CD4-positive, alpha-beta T cell treated with Interleukin-4 for 4 hours (primary cell): ENCODE results near the gene SIL1.
"Not testable (repeated sequence)": the region's sequence is repeated elsewhere in the genome, so short reads cannot be mapped to it uniquely, and the experiment has no call there.

ENCODE experiments used
- DNase-seq: peaks from one replicate; pipeline ENCODE4 v3.0.0-alpha.2; 2020

SIL1 gene

DNA sequence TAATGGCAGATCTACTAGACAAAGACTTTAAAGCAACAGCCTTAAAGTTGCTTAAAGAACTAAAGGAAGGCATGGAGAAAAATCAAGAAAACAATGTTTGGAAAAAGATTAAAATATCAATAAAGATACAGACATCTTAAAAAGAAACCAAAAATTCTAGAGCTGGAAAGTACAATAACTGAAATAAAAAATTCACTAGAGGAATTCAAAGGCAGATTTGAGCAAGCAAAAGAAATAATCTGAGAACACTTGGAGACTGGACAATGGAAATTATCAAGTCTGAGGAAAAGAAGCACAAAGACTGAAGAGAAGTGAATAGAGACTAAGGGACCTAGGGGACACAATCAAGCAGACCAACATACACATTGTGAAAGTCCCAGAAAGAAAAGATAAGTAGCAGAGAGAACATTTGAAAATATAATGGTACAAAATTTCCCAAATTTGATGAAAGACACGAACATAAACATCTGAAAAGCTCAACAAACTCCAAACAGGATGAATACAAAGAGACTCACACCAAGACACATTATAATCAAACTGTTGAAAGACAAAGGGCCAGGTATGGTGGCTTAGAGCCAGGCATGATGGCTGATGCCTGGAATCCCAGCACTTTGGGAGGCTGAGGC, 26.3 kb downstream of the SIL1 start:
- no peak for DNase-seq

DNA sequence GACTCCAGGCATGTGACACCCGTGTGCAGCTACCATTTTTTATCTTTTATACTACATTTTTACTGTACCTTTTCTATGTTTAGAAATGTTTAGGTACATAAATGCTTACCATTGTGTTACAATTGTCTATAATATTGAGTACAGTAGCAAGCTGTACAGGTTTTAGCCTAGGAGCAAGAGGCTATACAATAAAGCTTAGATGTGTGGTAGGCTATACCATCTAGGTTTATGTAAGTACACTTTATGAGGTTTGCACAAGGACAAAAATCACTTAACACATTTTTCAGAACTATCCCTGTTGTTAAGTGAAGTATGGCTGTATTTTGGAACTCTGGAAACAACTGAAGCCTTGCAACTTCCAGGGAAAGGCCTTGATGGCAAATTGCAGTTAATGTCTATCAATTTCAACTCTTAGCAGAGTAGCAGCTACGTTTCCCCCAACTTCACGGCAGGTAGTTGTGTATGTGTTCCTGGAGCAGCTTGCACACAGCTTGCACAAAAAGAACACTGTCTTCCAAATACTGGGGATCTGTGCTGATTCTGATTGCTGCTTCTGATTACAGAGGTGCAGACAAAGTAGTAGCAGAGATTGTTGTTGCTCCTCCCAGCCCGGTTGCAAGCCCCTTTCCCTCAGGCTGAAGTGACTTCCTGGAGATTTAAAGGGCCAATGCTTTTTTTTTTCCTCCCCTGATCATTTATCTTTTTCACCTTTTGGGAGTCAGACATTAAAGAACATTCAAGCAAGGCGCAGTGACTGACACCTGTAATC, 30.0 kb downstream of the SIL1 start:
- no peak for DNase-seq

DNA sequence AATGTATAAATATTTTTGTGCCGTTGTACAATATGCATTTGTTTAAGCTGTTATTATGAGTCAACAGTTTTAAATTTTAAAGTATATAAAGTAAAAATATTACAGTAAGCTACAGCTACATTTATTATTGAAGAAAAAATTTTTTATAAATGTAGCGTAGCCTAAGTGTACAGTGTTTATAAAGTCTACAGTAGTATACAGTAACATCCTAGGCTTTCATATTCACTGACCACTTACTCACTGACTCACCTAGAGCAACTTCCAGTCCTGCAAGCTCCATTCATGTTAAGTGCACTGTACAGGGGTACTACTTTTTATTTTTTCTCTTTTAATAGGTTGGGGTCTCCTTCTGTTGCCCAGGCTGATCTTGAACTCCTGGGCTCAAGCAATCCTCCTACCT, 30.6 kb downstream of the SIL1 start:
- no peak for DNase-seq

DNA sequence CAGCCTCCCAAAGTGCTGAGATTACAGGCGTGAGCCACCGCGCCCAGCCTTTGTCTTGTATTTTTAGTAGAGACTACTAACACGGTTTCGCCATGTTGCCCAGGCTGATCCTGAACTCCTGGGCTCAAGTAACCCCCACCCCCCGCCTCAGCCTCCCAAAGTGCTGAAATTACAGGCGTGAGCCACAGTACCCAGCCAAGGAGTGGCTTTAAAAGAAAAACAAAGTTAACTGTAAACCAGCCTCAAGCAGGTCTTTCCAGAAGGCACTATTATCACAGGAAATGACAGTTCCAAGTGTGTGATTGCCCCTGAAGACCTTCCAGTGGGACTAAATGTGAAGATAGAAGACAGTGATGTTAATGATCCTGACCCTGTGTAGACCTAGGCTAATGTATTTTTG, 31.1 kb downstream of the SIL1 start:
- DNase-seq, result no peak

DNA sequence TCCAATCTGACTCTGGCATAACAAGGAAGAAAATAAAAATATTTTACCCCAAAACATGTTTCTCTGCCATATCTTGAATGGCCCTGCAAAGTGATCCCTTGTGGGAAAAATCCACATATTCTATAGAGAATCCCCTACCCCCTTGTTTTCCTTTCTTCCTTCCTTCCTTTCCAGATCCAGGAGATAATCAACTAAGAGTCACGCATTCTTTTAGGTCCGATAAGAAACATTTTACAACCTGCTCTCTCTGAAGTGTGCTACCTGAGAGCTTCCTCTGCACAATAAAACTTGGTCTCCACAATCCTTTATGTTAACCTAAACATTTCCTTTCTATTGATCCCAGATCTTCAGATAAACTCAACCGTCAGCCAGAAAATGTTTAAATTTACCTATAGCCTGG, 33.3 kb downstream of the SIL1 start:
- not testable (repeated sequence) for DNase-seq

DNA sequence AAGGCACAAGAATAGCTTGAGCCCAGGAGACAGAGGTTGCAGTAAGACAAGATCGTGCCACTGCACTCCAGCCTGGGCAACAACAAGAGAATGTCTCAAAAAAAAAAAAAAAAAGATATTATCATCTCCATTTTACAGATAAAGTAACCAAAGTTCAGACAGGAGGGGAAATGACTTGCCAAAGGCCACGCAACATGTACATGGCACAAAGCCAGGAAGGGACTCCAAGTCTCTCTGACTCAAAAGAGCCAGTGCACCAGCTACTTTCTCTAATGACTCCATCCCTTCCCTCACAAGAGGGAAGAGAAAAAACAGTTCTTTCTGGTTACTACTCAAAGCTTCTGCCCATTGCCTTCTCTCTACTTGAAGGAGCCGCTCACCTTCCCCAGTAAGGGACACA, 34.1 kb downstream of the SIL1 start:
- no peak for DNase-seq

DNA sequence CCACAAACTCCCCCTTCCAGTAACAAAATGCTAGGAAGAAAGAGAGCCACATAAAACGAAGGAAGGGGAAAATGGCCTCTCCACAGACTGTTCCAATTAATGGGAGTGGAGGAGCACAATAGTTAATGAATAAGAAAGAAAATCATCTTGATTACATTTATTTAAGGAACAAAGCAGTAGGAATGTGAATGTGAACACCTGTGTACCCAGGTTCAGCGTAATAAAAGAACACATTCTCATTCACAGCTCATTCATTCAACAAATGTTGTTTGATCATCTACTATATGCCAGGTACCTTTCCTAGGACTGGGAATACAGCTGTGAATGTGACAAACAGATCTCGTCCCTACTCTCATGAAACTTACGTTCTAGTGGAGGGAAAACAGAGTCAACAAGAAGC, 35.7 kb downstream of the SIL1 start:
- no peak for DNase-seq

DNA sequence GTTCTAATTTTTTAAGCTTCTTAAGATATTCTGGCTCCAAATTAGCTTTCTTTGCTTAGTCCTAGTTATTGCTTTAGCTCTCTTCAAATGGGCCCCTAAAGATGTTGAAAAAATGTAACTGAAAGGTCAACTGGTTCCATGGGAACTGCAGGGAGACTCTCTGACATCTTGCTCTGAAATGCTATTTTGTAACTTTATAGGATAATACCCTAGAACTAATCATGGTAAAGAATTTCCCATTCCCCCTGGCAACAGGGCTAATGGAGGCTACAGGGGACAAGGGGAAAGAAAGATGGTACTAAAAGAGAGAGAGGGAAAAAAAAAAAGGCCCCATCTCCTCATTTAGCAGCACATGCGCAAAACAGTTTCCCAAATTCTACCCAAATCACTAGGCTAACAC, 39.4 kb downstream of the SIL1 start:
- no peak for DNase-seq

DNA sequence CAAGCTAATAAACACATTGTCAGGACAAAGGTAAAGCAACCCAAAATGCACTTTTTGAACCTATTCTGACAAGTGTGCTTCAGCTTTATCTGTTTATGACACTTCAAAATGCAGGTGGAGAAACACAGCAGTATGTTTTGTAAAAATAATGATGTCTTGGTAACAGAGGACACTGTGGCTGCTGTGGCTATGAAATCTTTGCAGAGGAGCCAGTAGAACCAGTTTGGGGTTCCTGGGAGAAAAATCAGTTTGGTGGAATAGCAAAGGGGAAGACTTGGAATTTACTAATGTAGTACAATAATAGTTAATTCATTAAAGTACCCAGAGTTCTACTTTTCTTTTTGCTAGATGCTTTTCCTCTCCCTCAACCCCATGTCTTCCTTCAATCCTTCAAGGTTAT, 40.6 kb downstream of the SIL1 start:
- DNase-seq, result no peak

DNA sequence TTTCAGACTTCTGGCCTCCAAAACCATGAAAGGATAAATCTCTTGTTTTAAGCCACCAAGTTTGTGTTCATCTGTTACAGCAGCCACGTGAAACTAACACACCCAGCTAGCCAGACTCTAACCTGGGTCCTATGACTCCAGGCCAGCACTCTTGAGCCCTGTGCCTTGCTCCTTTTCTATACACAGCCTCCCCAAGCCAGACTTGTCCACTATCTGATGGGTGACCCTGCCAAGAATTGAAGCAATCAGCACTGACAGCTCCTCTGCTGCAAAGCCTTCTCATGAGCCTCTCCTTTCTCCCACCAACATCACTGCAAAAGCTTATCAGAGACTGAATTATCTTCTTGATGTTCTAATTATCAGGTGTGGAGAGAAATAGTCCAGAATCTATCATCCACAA, 41.4 kb downstream of the SIL1 start:
- DNase-seq, result no peak

DNA sequence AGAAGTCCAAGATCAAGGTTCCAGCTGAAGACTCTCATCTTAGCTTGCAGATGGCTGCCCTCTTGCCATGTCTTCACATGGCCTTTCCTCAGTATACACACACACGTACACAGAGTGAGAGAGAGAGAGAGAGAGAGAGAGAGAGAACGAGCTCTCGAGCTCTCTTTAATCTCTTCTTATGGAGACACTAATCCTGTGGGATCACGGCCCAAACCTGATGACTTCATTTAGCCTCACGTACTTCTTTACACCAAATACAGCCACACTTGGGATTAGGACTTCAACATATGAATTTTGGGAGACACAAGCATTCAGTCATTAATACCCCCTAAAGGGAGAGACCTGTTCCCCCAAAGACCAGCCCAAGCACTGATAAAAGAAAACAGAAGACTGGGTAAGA, 42.8 kb downstream of the SIL1 start:
- no peak for DNase-seq

DNA sequence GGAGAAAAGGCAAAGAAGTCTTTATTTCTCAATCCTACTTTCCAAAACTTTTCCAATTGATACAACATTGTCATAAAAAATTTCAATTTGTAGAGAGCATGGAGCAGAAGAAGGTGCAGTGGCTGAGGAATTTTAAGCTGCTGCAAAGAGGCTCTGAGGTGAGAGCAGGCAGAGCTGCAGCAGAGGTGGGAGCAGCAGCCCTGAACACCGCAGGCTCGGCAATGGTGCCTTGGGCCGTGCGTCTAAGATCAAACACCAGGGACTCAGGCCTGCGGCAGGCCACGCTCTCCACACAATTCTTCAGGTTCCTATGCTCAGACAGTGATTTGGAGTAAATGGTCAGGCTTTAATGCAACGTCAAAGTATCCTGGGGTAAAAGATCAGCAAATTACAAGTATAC, 46.3 kb downstream of the SIL1 start:
- DNase-seq, result no peak

DNA sequence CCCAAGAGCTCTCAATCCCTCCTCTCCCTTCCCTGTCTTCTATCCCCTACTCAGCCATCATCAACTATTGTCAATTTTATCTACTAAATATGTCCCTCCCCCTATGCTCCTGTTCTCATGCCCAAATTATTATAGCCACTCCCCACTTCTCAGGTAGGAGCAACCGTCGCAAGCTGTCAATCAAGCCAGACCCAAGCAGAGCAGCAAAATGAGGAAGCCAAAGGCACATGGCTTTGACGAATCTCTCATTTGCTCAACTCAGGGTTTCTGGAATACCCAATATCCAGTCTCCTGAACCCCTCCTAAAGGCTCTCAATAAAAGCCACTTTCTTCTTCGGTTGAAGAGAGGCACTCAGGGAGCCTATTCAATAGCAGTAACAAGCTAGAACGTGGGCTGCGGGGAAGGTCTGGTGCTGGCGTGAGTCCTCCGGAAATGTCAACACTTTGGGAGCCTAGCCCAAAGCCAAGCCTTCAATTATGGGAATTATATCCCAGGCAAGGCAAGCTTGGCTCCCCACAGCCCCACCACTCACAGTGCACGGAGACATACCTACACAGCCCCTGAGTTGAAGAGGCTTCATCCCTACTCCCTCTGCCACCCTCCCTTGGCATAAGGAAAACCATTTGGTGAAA, 47.7 kb downstream of the SIL1 start:
- DNase-seq, result no peak

DNA sequence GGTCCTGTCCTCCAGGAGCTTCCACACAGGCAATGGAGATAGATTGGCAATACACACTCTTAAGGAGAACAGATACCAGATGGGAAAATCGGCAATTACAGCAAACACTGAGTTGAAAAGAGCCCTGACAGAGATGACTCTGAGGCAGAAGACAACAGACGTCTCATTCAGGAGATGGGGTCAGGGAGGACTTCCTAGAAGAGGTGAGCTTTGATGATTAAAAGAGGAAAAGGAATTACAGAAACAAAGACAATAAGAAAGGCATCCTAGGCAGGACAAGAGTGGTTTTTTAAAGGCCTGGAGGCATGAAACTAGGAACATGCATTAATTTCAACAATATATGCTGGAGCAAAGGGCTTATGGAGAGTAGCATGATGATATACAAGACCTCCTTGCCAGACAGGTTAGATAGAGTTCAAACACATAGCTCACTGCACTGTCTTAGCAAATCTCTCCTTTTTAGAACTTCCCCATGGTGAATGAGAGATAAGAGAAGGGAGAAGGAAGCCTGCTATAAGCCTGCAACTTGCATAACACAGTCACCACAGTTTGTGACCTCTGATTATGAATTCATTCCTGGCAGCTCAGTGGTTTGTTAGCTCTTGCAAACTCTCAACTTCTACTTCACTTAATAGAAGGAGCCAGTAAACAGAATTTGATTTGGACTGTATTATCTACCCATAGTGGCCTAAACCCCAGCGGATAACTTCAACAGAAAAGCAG, 48.5 kb downstream of the SIL1 start:
- no peak for DNase-seq

DNA sequence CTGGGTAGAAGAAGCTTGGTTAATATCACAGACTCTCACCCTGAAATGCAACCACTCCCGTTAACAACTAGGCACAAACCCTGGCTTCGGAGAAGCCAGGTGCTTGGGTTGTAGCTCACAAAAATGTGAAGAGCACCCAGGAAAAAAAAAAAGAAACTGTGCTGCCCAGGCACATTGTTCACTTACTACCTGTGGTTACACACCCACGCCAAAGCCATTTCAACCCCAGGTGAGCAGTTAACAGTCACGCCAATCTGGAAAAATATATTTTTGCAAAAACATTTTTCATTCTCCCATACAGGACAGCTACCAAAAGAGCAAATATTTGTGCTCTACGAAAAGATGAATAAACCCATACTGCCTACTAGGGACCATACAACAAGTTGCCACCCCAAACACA, 49.2 kb downstream of the SIL1 start:
- DNase-seq, result no peak

DNA sequence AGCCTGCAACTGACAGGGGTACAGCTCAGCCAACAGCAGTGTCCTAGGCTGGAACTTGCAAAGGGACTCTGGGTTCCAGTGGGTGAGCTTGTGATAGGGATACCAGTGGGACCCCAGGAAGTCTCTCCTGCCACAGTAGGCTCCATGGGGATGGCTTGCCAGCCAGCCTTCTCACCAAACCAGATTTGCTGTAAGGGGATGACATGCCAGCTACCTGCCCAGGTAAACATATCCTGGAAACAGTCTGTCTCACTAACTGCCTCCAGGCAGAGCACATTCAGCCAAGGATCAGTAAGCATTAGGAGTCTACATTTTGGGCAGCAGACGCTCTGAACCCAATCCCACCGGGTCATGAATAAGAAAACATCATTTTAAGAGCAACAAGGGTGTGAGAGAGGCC, 49.9 kb downstream of the SIL1 start:
- DNase-seq, result no peak

DNA sequence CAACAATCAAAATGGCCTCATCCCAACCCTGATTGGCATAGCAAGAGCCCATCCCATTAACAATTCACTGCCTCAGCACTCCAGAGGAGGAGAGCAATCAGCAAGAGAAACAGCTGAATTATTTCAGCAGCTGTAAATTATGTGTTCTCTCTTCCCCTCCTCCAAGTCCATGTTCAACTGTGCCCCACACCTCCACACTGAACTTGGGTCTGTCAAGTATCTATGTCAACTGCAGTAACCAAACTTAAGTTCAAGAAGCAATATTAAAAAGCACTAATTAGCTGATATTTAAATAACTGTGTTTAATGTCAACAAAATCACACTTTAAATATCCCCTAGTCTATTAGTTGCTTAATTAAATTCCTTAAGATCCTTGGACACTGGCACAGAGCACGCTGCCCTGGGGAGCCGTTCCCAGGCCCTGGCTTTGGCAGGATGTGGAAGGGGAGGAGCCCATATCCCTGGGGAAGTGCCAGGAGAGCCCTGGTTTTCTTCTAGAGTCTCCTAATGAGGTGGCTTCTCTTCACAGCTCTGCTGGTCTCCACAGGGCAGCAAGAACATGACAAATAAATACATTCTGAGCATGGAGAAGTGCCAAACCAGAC, 50.6 kb downstream of the SIL1 start:
- no peak for DNase-seq

DNA sequence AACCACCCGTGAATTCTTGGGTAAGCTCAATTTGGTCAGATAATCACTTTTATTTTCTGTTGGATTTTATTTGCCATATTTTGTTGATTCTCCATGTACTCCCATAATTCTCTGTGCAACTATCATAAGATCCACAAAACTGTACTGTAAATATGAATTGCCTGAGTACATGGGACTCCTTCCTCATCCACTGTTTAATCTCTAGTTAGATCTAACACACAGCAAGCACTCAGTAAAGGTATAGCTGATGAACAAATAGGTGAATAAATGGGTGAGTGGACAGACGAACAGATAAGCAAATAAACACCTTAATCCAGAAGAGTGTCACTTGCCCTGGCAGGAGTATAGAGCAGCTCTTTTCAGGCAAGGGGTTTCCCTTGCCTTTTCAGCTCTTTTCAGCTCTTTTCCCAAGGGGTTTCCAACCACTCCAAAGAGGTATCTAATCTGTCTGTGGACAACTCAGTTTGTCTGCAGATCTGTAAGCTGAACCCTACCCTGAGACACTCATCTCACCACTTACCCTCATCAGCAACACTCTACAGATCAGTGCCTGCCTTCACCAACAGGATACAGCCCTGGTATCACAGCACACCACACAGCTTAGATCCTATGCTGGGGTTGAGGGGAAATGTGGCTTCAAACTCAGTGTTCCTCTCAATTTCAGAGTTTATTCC, 51.2 kb downstream of the SIL1 start:
- no peak for DNase-seq

DNA sequence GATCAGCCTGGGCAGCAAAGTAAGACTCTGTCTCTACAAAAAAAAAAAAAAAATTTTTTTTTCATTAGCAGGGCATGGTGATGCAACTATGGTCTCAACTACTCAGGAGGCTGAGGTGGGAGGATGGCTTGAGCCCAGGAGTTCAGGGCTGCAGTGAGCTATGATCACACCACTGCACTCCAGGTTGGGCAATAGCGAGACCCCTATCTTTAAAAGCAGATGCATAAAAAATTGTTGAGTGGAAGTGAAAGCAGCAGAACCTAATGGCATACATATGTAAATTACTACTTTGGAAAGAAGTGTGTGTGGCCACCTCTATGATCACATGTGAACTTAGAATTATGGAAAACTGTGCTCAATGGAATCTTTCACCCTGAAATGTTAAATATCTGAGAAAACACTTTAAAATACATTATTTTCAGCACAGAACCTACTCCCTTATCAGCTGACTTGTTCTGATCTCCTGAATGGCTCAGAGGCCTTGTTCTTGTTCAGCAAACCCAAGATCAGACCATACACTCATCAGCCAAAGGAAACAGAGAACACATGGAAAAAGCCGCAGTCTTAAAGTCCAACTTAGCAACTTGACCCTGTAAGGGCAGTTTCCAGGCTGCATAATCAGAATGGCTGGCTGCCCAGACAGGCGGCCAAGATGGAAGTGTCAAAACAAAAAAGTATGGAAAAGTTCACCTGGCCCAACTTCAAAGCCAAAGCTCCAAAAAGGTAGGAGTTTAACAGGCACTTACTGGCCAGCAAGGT, 56.5 kb downstream of the SIL1 start:
- no peak for DNase-seq

DNA sequence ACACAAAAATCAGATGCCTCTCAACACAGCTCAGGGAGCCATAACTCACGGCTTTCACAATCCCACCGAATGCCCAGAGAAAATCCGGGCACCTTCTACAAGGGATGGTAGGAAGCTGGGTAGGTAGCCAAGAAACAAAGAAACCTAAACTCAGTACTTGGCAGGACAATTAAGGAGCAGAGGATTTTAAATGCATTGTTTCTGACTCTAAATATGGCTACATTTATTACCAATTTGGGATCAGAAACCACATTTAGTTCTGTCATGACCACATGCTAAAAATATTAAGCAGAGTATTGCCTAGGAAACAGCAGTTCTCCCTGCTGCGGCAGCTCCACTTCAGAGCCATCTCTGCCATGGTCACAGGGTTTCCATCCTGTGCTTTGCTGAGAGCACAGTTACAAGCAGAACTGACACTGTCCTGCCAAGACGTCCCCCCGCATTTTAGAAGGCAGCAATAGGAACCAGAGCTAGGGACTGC, 57.5 kb downstream of the SIL1 start:
- DNase-seq, result no peak

DNA sequence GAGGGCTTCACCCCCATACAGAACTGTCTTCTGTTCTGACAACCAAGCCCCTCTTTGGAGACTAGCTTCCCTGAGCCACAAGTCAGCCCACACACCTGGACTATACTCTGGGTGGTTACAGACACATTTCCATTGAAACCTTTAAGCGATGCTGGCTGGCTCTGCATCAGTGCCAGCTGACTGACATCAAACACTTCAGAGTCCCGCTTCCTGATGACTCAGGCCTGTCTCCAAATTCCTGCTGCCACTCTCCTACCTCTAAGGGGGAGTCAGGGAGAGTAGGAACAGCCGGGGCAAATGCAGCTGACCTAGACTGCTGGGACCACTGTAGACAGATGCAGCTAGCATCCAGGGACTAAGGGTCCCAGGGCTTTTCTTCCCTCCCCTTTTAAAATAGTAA, 59.4 kb downstream of the SIL1 start:
- no peak for DNase-seq

DNA sequence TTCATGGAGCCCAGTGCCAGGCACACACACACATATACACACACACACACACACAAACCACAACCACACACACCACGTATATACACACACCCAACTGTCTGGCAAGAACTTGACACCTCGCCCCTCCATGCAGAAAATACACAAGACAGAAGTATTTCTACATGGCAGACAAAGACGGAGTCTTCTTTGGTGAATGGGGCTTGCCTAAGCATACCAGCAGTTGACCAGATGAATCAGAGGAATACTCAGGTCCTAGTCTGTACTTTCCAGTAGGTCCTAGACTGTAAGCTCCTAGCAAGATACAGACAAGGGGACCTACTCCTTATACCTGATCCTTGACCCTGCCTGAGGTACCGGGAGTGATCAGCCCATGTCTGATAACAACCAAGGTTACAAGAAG, 60.1 kb downstream of the SIL1 start:
- DNase-seq, result no peak
